ENCODE results near the gene PPP4R2.
A peak's percentile ranks its signal among the peaks of the same experiment; 100 is the strongest.

PPP4R2 gene

GRCh38 chr3:73084170-73084569 is 87.6 kb downstream of the PPP4R2 start:
- no CpG with 5 or more reads among the region's 2 CpGs for WGBS (ENCODE audit: insufficient coverage, insufficient read length)
- Histone ChIP-seq H3K36me3 (ENCODE audit: control insufficient read depth, insufficient read depth, low read length) (no peaks in the 10 kb centered on the region), H3K27ac (ENCODE audit: low read length) (no peak overlapping the region), H3K27me3 (ENCODE audit: control insufficient read depth, insufficient read depth, low read length) (no peaks in the 10 kb centered on the region), H3K4me3 (ENCODE audit: low read length) (no peak overlapping the region), H3K4me1 (ENCODE audit: control insufficient read depth, insufficient read depth, low read length) (no peaks in the 10 kb centered on the region), H3K9me3 (ENCODE audit: control insufficient read depth, insufficient read depth, low read length) (no peaks in the 10 kb centered on the region)
- no peak for DNase-seq (ENCODE audit: low read depth, low spot score)

- no peak for DNase-seq (ENCODE audit: low read depth, low spot score)
- no peak overlapping the region for H3K27ac ChIP-seq (ENCODE audit: low read length)
- no peak overlapping the region for H3K4me3 ChIP-seq (ENCODE audit: low read length)
- H3K36me3 ChIP-seq (ENCODE audit: control insufficient read depth, insufficient read depth, low read length) = no peaks in the 10 kb centered on the region
- no peaks in the 10 kb centered on the region for H3K4me1 ChIP-seq (ENCODE audit: control insufficient read depth, insufficient read depth, low read length)
- no peaks in the 10 kb centered on the region for H3K9me3 ChIP-seq (ENCODE audit: control insufficient read depth, insufficient read depth, low read length)
- no CpG with 5 or more reads among the region's 8 CpGs for WGBS (ENCODE audit: insufficient coverage, insufficient read length)
- H3K27me3 ChIP-seq (ENCODE audit: control insufficient read depth, insufficient read depth, low read length) = no peaks in the 10 kb centered on the region
Observed at GRCh38 chr3:73086071-73086494, 89.5 kb downstream of the PPP4R2 start.

- whole genome bisulfite sequencing (ENCODE audit: insufficient coverage, insufficient read length) = no CpG with 5 or more reads among the region's 6 CpGs
- H3K27ac ChIP-seq (ENCODE audit: low read length) = no peak overlapping the region
- DNase-seq (ENCODE audit: low read depth, low spot score) = no peak
- no peak overlapping the region for H3K4me3 ChIP-seq (ENCODE audit: low read length)
- no peaks in the 10 kb centered on the region for H3K27me3 ChIP-seq (ENCODE audit: control insufficient read depth, insufficient read depth, low read length)
- no peaks in the 10 kb centered on the region for H3K9me3 ChIP-seq (ENCODE audit: control insufficient read depth, insufficient read depth, low read length)
- peaks cover 5% of the 10 kb centered on the region; the same call in 1 of the 2 replicates for H3K4me1 ChIP-seq (ENCODE audit: control insufficient read depth, insufficient read depth, low read length)
- no peaks in the 10 kb centered on the region for H3K36me3 ChIP-seq (ENCODE audit: control insufficient read depth, insufficient read depth, low read length)
Observed at GRCh38 chr3:73094129-73094528, 97.5 kb downstream of the PPP4R2 start.

GRCh38 chr3:73094951-73095350 is 98.3 kb downstream of the PPP4R2 start:
- H3K9me3 ChIP-seq (ENCODE audit: control insufficient read depth, insufficient read depth, low read length) = no peaks in the 10 kb centered on the region

GRCh38 chr3:73096169-73096568 is 99.6 kb downstream of the PPP4R2 start:
- Histone ChIP-seq H3K4me3 (ENCODE audit: low read length) (no peak overlapping the region), H3K9me3 (ENCODE audit: control insufficient read depth, insufficient read depth, low read length) (no peaks in the 10 kb centered on the region)

More at GRCh38 chr3:73094951-73095350, 98.3 kb downstream of the PPP4R2 start:
- no peaks in the 10 kb centered on the region for H3K36me3 ChIP-seq (ENCODE audit: control insufficient read depth, insufficient read depth, low read length)
- H3K27me3 ChIP-seq (ENCODE audit: control insufficient read depth, insufficient read depth, low read length) = no peaks in the 10 kb centered on the region
- no CpG with 5 or more reads among the region's 12 CpGs for WGBS (ENCODE audit: insufficient coverage, insufficient read length)
- no peak for DNase-seq (ENCODE audit: low read depth, low spot score)
- no peak overlapping the region for H3K4me3 ChIP-seq (ENCODE audit: low read length)
- peaks cover 5% of the 10 kb centered on the region; the same call in 1 of the 2 replicates for H3K4me1 ChIP-seq (ENCODE audit: control insufficient read depth, insufficient read depth, low read length)
- H3K27ac ChIP-seq (ENCODE audit: low read length) = no peak overlapping the region

GRCh38 chr3:73098026-73098425 is 101.4 kb downstream of the PPP4R2 start:
- Histone ChIP-seq H3K4me3 (ENCODE audit: low read length) (no peak overlapping the region), H3K27ac (ENCODE audit: low read length) (no peak overlapping the region), H3K36me3 (ENCODE audit: control insufficient read depth, insufficient read depth, low read length) (no peaks in the 10 kb centered on the region), H3K9me3 (ENCODE audit: control insufficient read depth, insufficient read depth, low read length) (no peaks in the 10 kb centered on the region), H3K27me3 (ENCODE audit: control insufficient read depth, insufficient read depth, low read length) (no peaks in the 10 kb centered on the region), H3K4me1 (ENCODE audit: control insufficient read depth, insufficient read depth, low read length) (peaks cover 5% of the 10 kb centered on the region; the same call in 1 of the 2 replicates)
- no peak for DNase-seq (ENCODE audit: low read depth, low spot score)
- no CpG with 5 or more reads among the region's 2 CpGs for WGBS (ENCODE audit: insufficient coverage, insufficient read length)

More at GRCh38 chr3:73096169-73096568, 99.6 kb downstream of the PPP4R2 start:
- H3K27ac ChIP-seq (ENCODE audit: low read length) = no peak overlapping the region
- no peak for DNase-seq (ENCODE audit: low read depth, low spot score)
- H3K36me3 ChIP-seq (ENCODE audit: control insufficient read depth, insufficient read depth, low read length) = no peaks in the 10 kb centered on the region
- no CpG with 5 or more reads among the region's 2 CpGs for WGBS (ENCODE audit: insufficient coverage, insufficient read length)
- peaks cover 5% of the 10 kb centered on the region; the same call in 1 of the 2 replicates for H3K4me1 ChIP-seq (ENCODE audit: control insufficient read depth, insufficient read depth, low read length)
- H3K27me3 ChIP-seq (ENCODE audit: control insufficient read depth, insufficient read depth, low read length) = no peaks in the 10 kb centered on the region

- Histone ChIP-seq H3K36me3 (ENCODE audit: control insufficient read depth, insufficient read depth, low read length) (no peaks in the 10 kb centered on the region), H3K4me3 (ENCODE audit: low read length) (no peak overlapping the region), H3K27me3 (ENCODE audit: control insufficient read depth, insufficient read depth, low read length) (no peaks in the 10 kb centered on the region), H3K9me3 (ENCODE audit: control insufficient read depth, insufficient read depth, low read length) (no peaks in the 10 kb centered on the region), H3K4me1 (ENCODE audit: control insufficient read depth, insufficient read depth, low read length) (peaks cover 5% of the 10 kb centered on the region; the same call in 1 of the 2 replicates), H3K27ac (ENCODE audit: low read length) (no peak overlapping the region)
- no CpG with 5 or more reads among the region's 1 CpG for WGBS (ENCODE audit: insufficient coverage, insufficient read length)
- DNase-seq (ENCODE audit: low read depth, low spot score) = no peak
Observed at GRCh38 chr3:73098873-73099272, 102.3 kb downstream of the PPP4R2 start.

- Histone ChIP-seq H3K27ac (ENCODE audit: low read length) (no peak overlapping the region), H3K4me3 (ENCODE audit: low read length) (no peak overlapping the region), H3K27me3 (ENCODE audit: control insufficient read depth, insufficient read depth, low read length) (no peaks in the 10 kb centered on the region), H3K9me3 (ENCODE audit: control insufficient read depth, insufficient read depth, low read length) (no peaks in the 10 kb centered on the region), H3K4me1 (ENCODE audit: control insufficient read depth, insufficient read depth, low read length) (no peaks in the 10 kb centered on the region), H3K36me3 (ENCODE audit: control insufficient read depth, insufficient read depth, low read length) (no peaks in the 10 kb centered on the region)
- peak; percentile 95 for DNase-seq (ENCODE audit: low read depth, low spot score)
- WGBS (ENCODE audit: insufficient coverage, insufficient read length) = no CpG with 5 or more reads among the region's 9 CpGs
Observed at GRCh38 chr3:73100741-73101559, 104.3 kb downstream of the PPP4R2 start.

GRCh38 chr3:73101881-73102280 is 105.3 kb downstream of the PPP4R2 start:
- WGBS (ENCODE audit: insufficient coverage, insufficient read length) = no CpG with 5 or more reads among the region's 2 CpGs
- H3K36me3 ChIP-seq (ENCODE audit: control insufficient read depth, insufficient read depth, low read length) = no peaks in the 10 kb centered on the region
- H3K27me3 ChIP-seq (ENCODE audit: control insufficient read depth, insufficient read depth, low read length) = no peaks in the 10 kb centered on the region
- no peak overlapping the region for H3K4me3 ChIP-seq (ENCODE audit: low read length)
- no peaks in the 10 kb centered on the region for H3K9me3 ChIP-seq (ENCODE audit: control insufficient read depth, insufficient read depth, low read length)
- DNase-seq (ENCODE audit: low read depth, low spot score) = no peak
- H3K4me1 ChIP-seq (ENCODE audit: control insufficient read depth, insufficient read depth, low read length) = no peaks in the 10 kb centered on the region
- no peak overlapping the region for H3K27ac ChIP-seq (ENCODE audit: low read length)

GRCh38 chr3:73107215-73107614 is 110.6 kb downstream of the PPP4R2 start:
- no CpG with 5 or more reads among the region's 3 CpGs for WGBS (ENCODE audit: insufficient coverage, insufficient read length)
- no peak overlapping the region for H3K27ac ChIP-seq (ENCODE audit: low read length)
- no peaks in the 10 kb centered on the region for H3K9me3 ChIP-seq (ENCODE audit: control insufficient read depth, insufficient read depth, low read length)
- no peak overlapping the region for H3K4me3 ChIP-seq (ENCODE audit: low read length)
- H3K4me1 ChIP-seq (ENCODE audit: control insufficient read depth, insufficient read depth, low read length) = no peaks in the 10 kb centered on the region
- H3K27me3 ChIP-seq (ENCODE audit: control insufficient read depth, insufficient read depth, low read length) = no peaks in the 10 kb centered on the region
- H3K36me3 ChIP-seq (ENCODE audit: control insufficient read depth, insufficient read depth, low read length) = no peaks in the 10 kb centered on the region
- DNase-seq (ENCODE audit: low read depth, low spot score) = no peak

Data from iPS DF 6.9 (cell line).